Uterus (tissue), 2 donors: ENCODE results near the gene ASIC2.

Experiments
- CTCF ChIP-seq, 4 experiments: fragments of 200-600 bp in 2 of 4; fragments of 450-650 bp in 2 of 4; sonication (generic) in 2 of 4; IDR thresholded peaks; one replicate each; pipeline ENCODE4 v1.5.1; 2016 to 2019; ENCODE audit warnings: antibody characterized with exemption in 4 of 4, mild to moderate bottlenecking in 2 of 4, moderate library complexity in 1 of 4
- POLR2A ChIP-seq, 2 donors: fragments of 450-650 bp; IDR thresholded peaks; one replicate each; pipeline ENCODE4 v1.6.1; 2016; ENCODE audit warnings: antibody characterized with exemption in 2 of 2, mild to moderate bottlenecking in 1 of 2, moderate library complexity in 1 of 2

- TF ChIP-seq POLR2A (IDR thresholded peaks at IDR 0.05) (no peak), CTCF (IDR thresholded peaks at IDR 0.05) (no peak)
Measured at GRCh38 chr17:33225994-33226393, 67.1 kb downstream of the ASIC2 start.
